GM18867 (cell line): ENCODE data around the gene EPB41L2.
A peak's percentile ranks its signal among the peaks of the same experiment; 100 is the strongest.

Source experiments
- ATAC-seq: cut with Tn5 transposase; IDR thresholded peaks from one replicate; pipeline ENCODE4 v1.9.1; 2021; ENCODE audit warnings: mild to moderate bottlenecking, moderate library complexity; ENCODE audit not compliant: unreplicated experiment

EPB41L2 gene

GRCh38 chr6:131062241-131063027, 611 bp downstream of the EPB41L2 start:
- peak; percentile 30 for ATAC-seq

DNA sequence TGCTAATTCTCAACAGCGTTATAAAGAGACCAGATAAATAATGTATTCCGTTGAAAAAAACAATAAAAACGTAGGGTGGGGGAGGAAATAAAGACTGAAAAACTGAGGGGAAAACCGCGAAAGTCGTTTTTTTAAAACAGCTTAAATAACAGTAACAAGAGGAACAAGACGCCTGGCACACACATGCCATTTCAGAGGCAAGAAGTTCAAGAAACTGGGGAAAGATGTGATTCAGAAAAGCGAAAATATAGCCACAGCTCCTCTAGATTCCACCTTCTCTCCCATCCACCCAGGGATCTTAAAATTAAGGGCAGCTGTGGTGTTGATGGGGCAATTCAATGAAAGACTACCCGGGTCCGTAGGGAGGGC, 1.3 kb downstream of the EPB41L2 start:
- ATAC-seq = no peak

GRCh38 chr6:131061041-131061750, 1.8 kb downstream of the EPB41L2 start:
- no peak for ATAC-seq

GRCh38 chr6:131060311-131060710, 2.7 kb downstream of the EPB41L2 start:
- no peak for ATAC-seq

GRCh38 chr6:131059486-131059885, 3.6 kb downstream of the EPB41L2 start:
- no peak for ATAC-seq

DNA sequence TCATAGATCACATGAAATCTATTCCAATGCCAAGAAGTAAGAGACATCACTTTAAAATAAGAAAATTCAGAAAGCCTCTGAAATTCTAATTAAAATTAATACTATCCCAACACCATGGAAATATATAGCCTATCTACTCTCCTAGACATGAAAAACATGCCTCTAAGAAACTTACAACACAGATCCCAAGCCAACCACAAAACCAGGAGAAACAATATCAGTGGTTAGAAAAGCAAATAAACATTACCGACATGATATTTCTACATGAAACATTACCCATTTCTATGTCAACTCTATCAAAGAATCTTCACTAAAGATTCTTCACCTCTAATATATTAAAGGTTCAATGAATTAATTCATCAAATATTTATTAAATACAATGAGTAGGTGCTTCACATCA, 4.8 kb downstream of the EPB41L2 start:
- ATAC-seq = no peak

- ATAC-seq = no peak
Measured at GRCh38 chr6:131054392-131055250, 8.4 kb downstream of the EPB41L2 start.

GRCh38 chr6:131053546-131054240, 9.4 kb downstream of the EPB41L2 start:
- no peak for ATAC-seq

GRCh38 chr6:131052181-131052580, 10.9 kb downstream of the EPB41L2 start:
- no peak for ATAC-seq

- ATAC-seq = no peak
Measured at GRCh38 chr6:131051341-131051740, 11.7 kb downstream of the EPB41L2 start.

GRCh38 chr6:131049608-131050007, 13.4 kb downstream of the EPB41L2 start:
- ATAC-seq = no peak

DNA sequence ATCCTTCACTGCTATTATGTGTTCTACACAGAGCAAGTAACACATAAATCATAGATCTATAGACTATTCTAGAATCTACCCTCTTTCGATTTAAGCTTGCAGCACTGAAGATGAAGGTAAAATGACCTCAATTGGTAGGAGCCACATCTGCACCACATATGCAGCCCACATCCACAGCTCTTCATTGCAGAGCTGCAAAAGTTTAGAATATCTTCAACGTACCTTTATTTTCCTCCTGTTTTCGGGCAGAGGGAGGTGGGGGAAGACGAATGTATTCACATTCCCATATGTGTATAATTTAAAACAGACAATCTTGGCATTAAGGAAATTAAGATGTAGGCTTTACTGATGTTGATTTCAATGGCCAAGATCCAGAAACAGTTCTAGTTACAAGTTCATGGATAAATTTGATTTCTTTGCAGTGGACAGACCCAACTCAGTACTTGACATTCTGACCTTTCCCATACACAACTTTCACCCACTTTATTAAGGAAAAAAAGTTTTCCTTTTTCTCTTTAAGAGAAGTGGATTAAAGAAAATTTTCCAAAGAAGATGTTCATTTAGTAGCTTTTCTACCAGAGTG, 14.0 kb downstream of the EPB41L2 start:
- no peak for ATAC-seq

DNA sequence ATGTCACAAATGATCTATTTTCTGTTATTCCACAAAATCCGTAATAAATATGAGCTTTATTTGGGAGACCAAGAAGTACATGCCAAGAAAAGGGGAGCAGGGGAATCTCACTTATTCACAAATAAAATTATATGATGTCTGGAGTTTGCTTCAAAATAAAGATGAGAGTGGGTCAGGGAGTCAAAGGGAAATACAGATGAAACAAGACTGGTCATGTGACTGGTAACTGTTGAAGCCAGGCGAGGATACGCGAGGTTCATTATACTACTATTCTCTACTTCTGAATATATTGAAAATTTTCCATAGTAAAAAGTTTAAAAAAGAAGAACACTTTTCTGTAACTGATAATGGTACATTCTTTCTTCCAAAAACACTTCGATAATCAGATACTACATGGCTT, 14.6 kb downstream of the EPB41L2 start:
- ATAC-seq = no peak

DNA sequence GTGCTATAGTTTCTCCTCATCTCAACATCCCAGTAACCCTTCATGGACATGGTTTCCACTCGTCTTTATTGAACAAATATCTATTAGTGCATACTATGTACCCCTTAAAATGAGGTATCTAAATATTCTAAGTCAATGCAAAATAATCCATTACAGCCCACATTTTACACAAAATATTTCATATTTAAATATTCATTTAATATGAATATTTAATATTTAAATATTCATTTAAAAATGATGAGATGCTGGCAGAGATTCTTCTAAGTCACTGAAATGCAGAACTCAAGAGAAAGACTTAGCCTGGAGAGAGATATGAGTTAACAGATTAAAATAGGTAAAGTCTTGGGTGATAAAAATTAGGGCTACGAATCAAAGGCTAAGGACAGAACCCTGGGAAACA, 17.9 kb downstream of the EPB41L2 start:
- ATAC-seq = no peak

DNA sequence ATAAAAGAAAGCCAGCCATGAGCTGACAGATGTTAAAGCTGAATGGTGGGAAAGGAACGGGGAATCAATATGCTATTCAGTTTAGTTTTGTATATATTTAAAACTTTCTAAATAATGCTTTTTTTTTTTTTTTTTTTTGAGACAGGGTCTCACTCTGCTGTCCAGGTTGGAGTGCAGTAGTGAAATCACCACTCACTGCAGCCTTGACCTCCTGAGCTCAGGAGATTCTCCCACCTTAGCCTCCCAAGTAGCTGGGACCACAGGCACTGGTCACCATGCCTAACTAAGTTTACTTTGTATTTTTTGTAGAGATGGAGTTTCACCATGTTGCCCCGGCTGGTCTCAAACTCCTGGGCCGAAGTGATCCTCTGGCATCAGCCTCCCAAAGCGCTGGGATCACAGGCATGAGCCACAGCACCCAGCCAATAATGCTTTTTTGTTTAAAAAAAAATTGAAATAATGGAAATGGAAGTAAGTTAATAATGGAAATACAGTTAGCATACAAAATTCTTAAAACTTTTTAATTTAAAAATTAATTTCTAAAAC, 19.1 kb downstream of the EPB41L2 start:
- ATAC-seq = no peak

- ATAC-seq = no peak
Measured at GRCh38 chr6:131042664-131043063, 20.4 kb downstream of the EPB41L2 start.

GRCh38 chr6:131041814-131042213, 21.2 kb downstream of the EPB41L2 start:
- no peak for ATAC-seq

- ATAC-seq = no peak
Measured at GRCh38 chr6:131040866-131041265, 22.2 kb downstream of the EPB41L2 start.

DNA sequence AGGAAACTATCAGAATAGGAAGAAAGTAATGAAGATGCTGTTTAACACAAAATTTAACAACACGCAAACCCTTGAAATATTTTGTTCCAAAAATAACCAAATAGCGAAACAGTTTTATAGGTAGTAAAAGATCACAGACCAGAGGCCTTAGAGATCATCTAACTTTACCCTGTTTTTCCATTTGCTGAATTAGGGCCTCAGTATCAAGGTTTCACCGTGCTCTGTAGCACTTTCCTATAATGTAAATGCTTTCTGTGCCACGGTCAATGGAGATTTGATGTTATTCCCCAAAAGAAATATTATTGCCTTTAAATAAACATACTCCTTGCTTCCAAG, 23.7 kb downstream of the EPB41L2 start:
- ATAC-seq = no peak

- ATAC-seq = no peak
Measured at GRCh38 chr6:131038597-131039344, 24.3 kb downstream of the EPB41L2 start.
